ENCODE data around the gene FHIT. TPM values are rescaled to one million over a fixed set of nuclear protein-coding genes. Genes with fewer than 3 reads are reported as not detected.

FHIT gene
- total and polyA plus RNA-seq, 2 of the 4 experiments (the other 2 are of a cell fraction), result 0.07 TPM; not detected in 1

DNA sequence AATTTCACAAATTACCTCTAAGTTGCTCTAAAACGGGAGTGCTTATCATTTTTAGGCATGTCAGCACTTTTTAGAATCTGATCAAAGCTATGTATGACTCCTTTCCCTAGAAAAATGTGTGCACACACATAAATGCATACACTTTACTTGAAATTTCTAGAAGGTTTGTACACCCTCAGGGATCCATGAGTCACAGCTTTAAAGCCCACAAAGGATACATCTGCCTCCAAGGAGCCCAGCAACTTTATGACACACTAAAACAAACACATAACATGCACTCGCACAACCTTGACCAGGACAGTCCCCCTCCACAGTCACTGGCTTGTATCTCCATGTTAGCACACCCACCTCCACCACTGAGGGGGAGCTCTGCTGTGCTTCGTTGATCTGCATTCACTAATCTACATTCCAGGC is 1479.5 kb downstream of the FHIT start:
- Histone ChIP-seq H4K20me1 (ENCODE audit: insufficient read depth, low read length) (no peaks in the 10 kb centered on the region), H3K4me1 (ENCODE audit: control insufficient read depth, insufficient read depth, low read length) (peaks cover 15% of the 10 kb centered on the region), H4K5ac (ENCODE audit: low read depth, low read length) (peak overlapping the region; percentile 58), H3K18ac (ENCODE audit: low read depth, low read length) (peak overlapping the region; percentile 72), H3K9me1 (ENCODE audit: insufficient read depth, low read length) (peaks cover 23% of the 10 kb centered on the region), H3K36me3 (ENCODE audit: control insufficient read depth, insufficient read depth, low read length) (no peaks in the 10 kb centered on the region), H2AK5ac (ENCODE audit: low read depth, low read length) (peak overlapping the region; percentile 46; the same call in 1 of the 2 replicates), H3K9me3 (ENCODE audit: control insufficient read depth, insufficient read depth, low read length) (no peaks in the 10 kb centered on the region), H3K14ac (replicated peaks; ENCODE audit: low read depth, low read length) (peak overlapping the region; percentile 65), H2AFZ (replicated peaks; ENCODE audit: low read length, poor library complexity) (peak overlapping the region; percentile 52), H2BK5ac (ENCODE audit: low read depth, low read length, poor library complexity, severe bottlenecking) (peak overlapping the region; percentile 79), H3K9ac (ENCODE audit: low read depth, low read length) (no peak overlapping the region), H3K4ac (ENCODE audit: low read depth, low read length) (peak overlapping the region; percentile 82), H3K4me3 (ENCODE audit: insufficient read depth, low read depth, low read length) (no peak overlapping the region), H4K8ac (ENCODE audit: low read depth in 2 of 2, low read length in 2 of 2) (peak overlapping the region; percentile 5 to 68; a peak in 3 of 4 replicates), H3K79me1 (ENCODE audit: low read depth in 1 of 2, low read length in 2 of 2) (no peaks in the 10 kb centered on the region), H2BK15ac (ENCODE audit: low read depth, low read length) (peak overlapping the region; percentile 35; the same call in 2 of the 3 replicates), H2AK9ac (replicated peaks; ENCODE audit: low read depth, low read length, poor library complexity) (no peak overlapping the region), H2BK120ac (ENCODE audit: low read depth, low read length) (peak overlapping the region; percentile 89), H3K27ac (ENCODE audit: insufficient read depth, low read length) (peak overlapping the region; percentile 22; the same call in 1 of the 2 replicates), H3K27me3 (ENCODE audit: control insufficient read depth, insufficient read depth, low read length) (no peaks in the 10 kb centered on the region), H3K23ac (ENCODE audit: low read depth, low read length) (peak overlapping the region; percentile 36; the same call in 1 of the 2 replicates), H3K4me2 (ENCODE audit: low read depth, low read length) (no peak overlapping the region), H4K91ac (ENCODE audit: insufficient read depth, low read depth, low read length) (peak overlapping the region; percentile 73), H3K56ac (ENCODE audit: extremely low read depth, insufficient read depth, low read length) (peak overlapping the region; percentile 22; the same call in 1 of the 2 replicates), H2BK20ac (ENCODE audit: low read depth, low read length) (peak overlapping the region; percentile 89)
- 20% methylated on average over 1 of the region's 3 CpGs; no CpG with 5 or more reads in 1 of the 2 experiments for WGBS, 2 experiments (ENCODE audit: extremely low coverage in 2 of 2, insufficient read length in 1 of 2)
- BruUV-seq (replicated peaks), result no TSS peak
- POLR2A ChIA-PET (ENCODE audit: unreplicated experiment), result interaction anchor here (0.6 kb wide), 1 partner anchor 85 kb away, joined by 4 read pairs; no protein-coding TSS in a partner anchor
- in situ Hi-C loops (cut with MboI; ENCODE audit: low sequenced_read_pairs) (no loop called here), intact Hi-C loops (cut with micrococcal nuclease) (loop anchor here (10.0 kb wide), 2 partner anchors 137 to 347 kb away; no protein-coding TSS in a partner anchor), dilution Hi-C loops (cut with HindIII; ENCODE audit: low sequenced_read_pairs, unreplicated experiment) (no loop called here)
- DNase-seq (peak; percentile 94), ATAC-seq (ENCODE audit: low read depth) (peak; percentile 86)
- no peak for TF ChIP-seq CHD1 (IDR thresholded peaks at IDR 0.05; ENCODE audit: low read depth, low read length)
- peak; percentile 100 for TF ChIP-seq MAFK (IDR thresholded peaks at IDR 0.05; ENCODE audit: low read depth, low read length)
- TF ChIP-seq POLR2A (IDR thresholded peaks at IDR 0.05; ENCODE audit: low read depth, low read length), result no peak
- TF ChIP-seq, protein P1, sequence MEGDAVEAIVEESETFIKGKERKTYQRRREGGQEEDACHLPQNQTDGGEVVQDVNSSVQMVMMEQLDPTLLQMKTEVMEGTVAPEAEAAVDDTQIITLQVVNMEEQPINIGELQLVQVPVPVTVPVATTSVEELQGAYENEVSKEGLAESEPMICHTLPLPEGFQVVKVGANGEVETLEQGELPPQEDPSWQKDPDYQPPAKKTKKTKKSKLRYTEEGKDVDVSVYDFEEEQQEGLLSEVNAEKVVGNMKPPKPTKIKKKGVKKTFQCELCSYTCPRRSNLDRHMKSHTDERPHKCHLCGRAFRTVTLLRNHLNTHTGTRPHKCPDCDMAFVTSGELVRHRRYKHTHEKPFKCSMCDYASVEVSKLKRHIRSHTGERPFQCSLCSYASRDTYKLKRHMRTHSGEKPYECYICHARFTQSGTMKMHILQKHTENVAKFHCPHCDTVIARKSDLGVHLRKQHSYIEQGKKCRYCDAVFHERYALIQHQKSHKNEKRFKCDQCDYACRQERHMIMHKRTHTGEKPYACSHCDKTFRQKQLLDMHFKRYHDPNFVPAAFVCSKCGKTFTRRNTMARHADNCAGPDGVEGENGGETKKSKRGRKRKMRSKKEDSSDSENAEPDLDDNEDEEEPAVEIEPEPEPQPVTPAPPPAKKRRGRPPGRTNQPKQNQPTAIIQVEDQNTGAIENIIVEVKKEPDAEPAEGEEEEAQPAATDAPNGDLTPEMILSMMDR (conservative IDR thresholded peaks at IDR 0.05; ENCODE audit: low read depth, low read length), result no peak
- TF ChIP-seq, protein P2, sequence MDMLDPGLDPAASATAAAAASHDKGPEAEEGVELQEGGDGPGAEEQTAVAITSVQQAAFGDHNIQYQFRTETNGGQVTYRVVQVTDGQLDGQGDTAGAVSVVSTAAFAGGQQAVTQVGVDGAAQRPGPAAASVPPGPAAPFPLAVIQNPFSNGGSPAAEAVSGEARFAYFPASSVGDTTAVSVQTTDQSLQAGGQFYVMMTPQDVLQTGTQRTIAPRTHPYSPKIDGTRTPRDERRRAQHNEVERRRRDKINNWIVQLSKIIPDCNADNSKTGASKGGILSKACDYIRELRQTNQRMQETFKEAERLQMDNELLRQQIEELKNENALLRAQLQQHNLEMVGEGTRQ (IDR thresholded peaks at IDR 0.05; ENCODE audit: low read depth, low read length), result no peak
- no peak for TF ChIP-seq MAZ (IDR thresholded peaks at IDR 0.05; ENCODE audit: borderline replicate concordance, low read depth, low read length)
- no peak for TF ChIP-seq RAD21 (IDR thresholded peaks at IDR 0.05; ENCODE audit: low read length)
- no peak for TF ChIP-seq MXI1 (IDR thresholded peaks at IDR 0.05; ENCODE audit: borderline replicate concordance, low read depth, low read length)
- peak; percentile 34 for TF ChIP-seq RCOR1 (IDR thresholded peaks at IDR 0.05; ENCODE audit: insufficient replicate concordance, low read length)
- peak; percentile 38 for TF ChIP-seq BHLHE40 (IDR thresholded peaks at IDR 0.05; ENCODE audit: low read depth, low read length)
- no peak for TF ChIP-seq NFE2L2 (IDR thresholded peaks at IDR 0.05; ENCODE audit: low read depth, low read length)
- peak; percentile 29; the same call in 1 of the 2 replicates for TF ChIP-seq CEBPB (IDR thresholded peaks at IDR 0.05; ENCODE audit: low read depth, low read length)
- TF ChIP-seq FOS (IDR thresholded peaks at IDR 0.05; ENCODE audit: low read depth, low read length), result peak; percentile 75
- CTCF ChIA-PET, result interaction anchor here (0.8 kb wide), 1 partner anchor 38 kb away, joined by 3 read pairs; no protein-coding TSS in a partner anchor
